Endothelial cell of umbilical vein (primary cell): ENCODE data around the gene NUP35. TPM values are rescaled to one million over a fixed set of nuclear protein-coding genes. Genes with fewer than 3 reads are reported as not detected.
"Not testable (repeated sequence)": the region's sequence is repeated elsewhere in the genome, so short reads cannot be mapped to it uniquely, and the experiment has no call there.

Experiments used
- BruUV-seq: library from RNA; stranded (reverse); fragments of 400-500 nt; replicated peaks from 2 replicates; lab custom pipeline; 2021; lab: Mats Ljungman, UMichigan
- CTCF ChIA-PET: fragments of 300-600, 350-600 bp; sonication (Branson Sonifier 250); formaldehyde crosslinking; loops from one replicate; lab custom pipeline; 2021; ENCODE audit warnings: antibody characterized with exemption, inconsistent platforms; lab: Charles Lee
- POLR2A ChIA-PET: fragments of 300-600, 350-600 bp; sonication (Branson Sonifier 250); formaldehyde crosslinking; loops from one replicate; lab custom pipeline; 2021; ENCODE audit warnings: antibody characterized with exemption, inconsistent platforms; lab: Charles Lee
- DNase-seq: peaks from one replicate; pipeline ENCODE4 v3.0.0-alpha.2; 2011; ENCODE audit warnings: low read depth, low spot score
- FAIRE-seq: peaks from 2 replicates; lab custom pipeline; 2011; peaks lifted over from hg19 to GRCh38; lab: Jason Lieb, UNC
- H2AFZ ChIP-seq: 2 replicates; pipeline ENCODE4 v1.6.0; 2012; ENCODE audit warnings: low read depth, low read length, control low read depth, inconsistent platforms
- H3K27ac ChIP-seq: 2 replicates; pipeline ENCODE4 v1.5.1; 2011; ENCODE audit warnings: low read depth, mild to moderate bottlenecking, control low read depth, low read length, moderate library complexity; ENCODE audit not compliant: insufficient read depth
- H3K27me3 ChIP-seq, 2 experiments: 2 replicates each; pipeline versions ENCODE4 v1.6.0 to v1.6.1; 2011; ENCODE audit warnings: low read length in 2 of 2, mixed read lengths in 1 of 2; ENCODE audit not compliant: control insufficient read depth in 2 of 2, insufficient read depth in 2 of 2
- H3K36me3 ChIP-seq, 2 experiments: 2 replicates in 1 of 2; 3 replicates in 1 of 2; pipeline ENCODE4 v1.5.1; 2011; ENCODE audit warnings: low read length in 2 of 2, mild to moderate bottlenecking in 1 of 2, moderate library complexity in 1 of 2; ENCODE audit not compliant: control insufficient read depth in 2 of 2, insufficient read depth in 2 of 2; ENCODE audit errors: extremely low read depth in 1 of 2
- H3K4me1 ChIP-seq: 3 replicates; pipeline ENCODE4 v1.5.1; 2011; ENCODE audit warnings: mild to moderate bottlenecking, low read length; ENCODE audit not compliant: control insufficient read depth, insufficient read depth; ENCODE audit errors: extremely low read depth
- H3K4me2 ChIP-seq: 2 replicates; pipeline ENCODE4 v1.6.1; 2011; ENCODE audit warnings: low read length, control low read depth, mixed read lengths; ENCODE audit not compliant: insufficient read depth
- H3K4me3 ChIP-seq, 3 experiments: fragments of 200-600 bp in 1 of 3; sonication (generic), shearing (Covaris generic) in 1 of 3; replicated peaks in 1 of 3; 2 replicates each; pipeline ENCODE4 v1.5.1; 2011 to 2016; ENCODE audit warnings: control low read depth in 3 of 3, low read length in 3 of 3, mild to moderate bottlenecking in 2 of 3, inconsistent platforms in 1 of 3, low read depth in 1 of 3, moderate library complexity in 1 of 3; ENCODE audit not compliant: insufficient read depth in 1 of 3
- H3K79me2 ChIP-seq: 2 replicates; pipeline ENCODE4 v1.6.0; 2012; ENCODE audit warnings: low read length, inconsistent platforms; ENCODE audit not compliant: control insufficient read depth, insufficient read depth
- H3K9ac ChIP-seq: replicated peaks from 2 replicates; pipeline ENCODE3; 2011; ENCODE audit warnings: low read length, control low read depth; ENCODE audit not compliant: insufficient read depth; ENCODE audit errors: extremely low read depth
- H3K9me1 ChIP-seq: replicated peaks from 3 replicates; pipeline ENCODE4 v1.6.0; 2011; ENCODE audit warnings: mild to moderate bottlenecking, low read length; ENCODE audit not compliant: control insufficient read depth, insufficient read depth; ENCODE audit errors: extremely low read depth
- H3K9me3 ChIP-seq: replicated peaks from 2 replicates; pipeline ENCODE4 v1.5.1; 2012; ENCODE audit warnings: low read length, inconsistent platforms; ENCODE audit not compliant: control insufficient read depth, insufficient read depth
- H4K20me1 ChIP-seq: replicated peaks from 2 replicates; pipeline ENCODE3; 2011; ENCODE audit warnings: mild to moderate bottlenecking, low read length; ENCODE audit not compliant: control insufficient read depth, insufficient read depth; ENCODE audit errors: extremely low read depth
- EZH2 ChIP-seq: IDR thresholded peaks from 2 replicates; pipeline ENCODE4 v1.6.1; 2012; ENCODE audit warnings: borderline replicate concordance, low read depth, mild to moderate bottlenecking, moderate library complexity, low read length, inconsistent platforms; ENCODE audit not compliant: severe bottlenecking
- FOS ChIP-seq: IDR thresholded peaks from 2 replicates; pipeline ENCODE4 v1.6.1; 2011; ENCODE audit warnings: mild to moderate bottlenecking, low read length, moderate library complexity, borderline replicate concordance; ENCODE audit not compliant: insufficient read depth
- GATA2 ChIP-seq: IDR thresholded peaks from 2 replicates; pipeline ENCODE4 v1.7.0; 2011; ENCODE audit warnings: low read depth, mild to moderate bottlenecking, moderate library complexity, mixed read lengths, low read length; ENCODE audit not compliant: insufficient read length, insufficient read depth
- JUN ChIP-seq: IDR thresholded peaks from 2 replicates; pipeline ENCODE4 v1.6.1; 2011; ENCODE audit warnings: borderline replicate concordance, low read depth; ENCODE audit not compliant: insufficient read length, insufficient read depth
- MYC ChIP-seq: IDR thresholded peaks from one replicate; pipeline ENCODE4 v1.6.1; 2011; ENCODE audit warnings: mild to moderate bottlenecking, low read depth, low read length
- POLR2A ChIP-seq: IDR thresholded peaks from 2 replicates; pipeline ENCODE4 v1.6.1; 2012; ENCODE audit warnings: low read depth, mild to moderate bottlenecking, control low read depth, low read length
- POLR2AphosphoS5 ChIP-seq: IDR thresholded peaks from 2 replicates; pipeline ENCODE4 v1.6.1; 2012; ENCODE audit warnings: low read depth, mild to moderate bottlenecking, control low read depth, low read length, moderate library complexity; ENCODE audit not compliant: insufficient read depth
- dilution Hi-C: fragments of 300-500 bp; cut with MboI; formaldehyde crosslinking; loops from one replicate; pipeline ENCODE4 v1.15.0; 2019; ENCODE audit warnings: low sequenced_read_pairs; ENCODE audit not compliant: extremely low pct_ligation_motif_present
- intact Hi-C: fragments of 100-400 bp; cut with micrococcal nuclease; formaldehyde crosslinking; loops from one replicate; pipeline ENCODE4 v1.10.0; 2022
- polyA plus RNA-seq, 4 experiments: library from polyadenylated mRNA; depleted of rRNA in 3 of 4; stranded (reverse) in 3 of 4; unstranded in 1 of 4; fragments of >200 nt; gene quantifications; 2 replicates each; pipeline versions ENCODE4 v1.2.1 to v1.2.3, GENCODE V29; 2011 to 2012; ENCODE audit warnings: missing spikeins in 1 of 4
- total RNA-seq: library from RNA; stranded (reverse); gene quantifications from 2 replicates; pipeline ENCODE4 v1.2.3, GENCODE V29; 2021
- TF ChIP-seq, protein P1 (sequence below), 2 donors: IDR thresholded peaks; 1 replicate in 1 of 2; 2 replicates in 1 of 2; pipeline ENCODE4 v1.5.1; 2011; ENCODE audit warnings: low read length in 2 of 2, mild to moderate bottlenecking in 2 of 2, moderate library complexity in 2 of 2, control low read depth in 1 of 2, inconsistent platforms in 1 of 2, low read depth in 1 of 2; ENCODE audit not compliant: insufficient read depth in 1 of 2; ENCODE audit errors: extremely low read depth in 1 of 2
- TF ChIP-seq, protein P2 (sequence below): IDR thresholded peaks from 2 replicates; pipeline ENCODE4 v1.6.1; 2011; ENCODE audit not compliant: insufficient read depth, insufficient read length

NUP35 gene
- total and polyA plus RNA-seq, 2 donors (not counting 3 experiments of a cell fraction or from before 2014, with no cell fraction given), result 8.4 to 22.1 TPM

DNA sequence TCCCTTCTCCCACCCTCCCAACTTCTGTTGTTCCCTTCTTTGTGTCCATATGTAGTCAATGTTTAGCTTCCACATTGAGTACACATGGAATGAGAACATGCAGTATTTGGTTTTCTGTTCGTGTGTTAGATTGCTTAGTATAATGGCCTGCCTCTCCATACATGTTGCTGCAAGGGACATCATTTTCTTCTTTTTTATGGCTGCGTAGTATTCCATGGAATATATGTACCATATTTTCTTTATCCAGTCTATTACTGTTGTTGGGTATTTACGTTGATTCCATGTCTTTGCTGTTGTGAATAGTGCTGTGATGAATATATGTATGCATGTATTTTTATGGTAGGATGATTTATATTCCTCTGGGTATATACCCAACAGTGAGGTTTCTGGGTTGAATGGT, 42.0 kb downstream of the NUP35 start:
- no TSS peak for BruUV-seq
- ChIA-PET CTCF (no interaction called here), POLR2A (no interaction called here)
- intact Hi-C loops (no loop called here), dilution Hi-C loops (no loop called here)
- H3K27me3 ChIP-seq, result no peaks in the 10 kb centered on the region
- no peaks in the 10 kb centered on the region for H4K20me1 ChIP-seq
- H3K27ac ChIP-seq, result no peak overlapping the region
- H3K4me2 ChIP-seq, result no peak overlapping the region
- TF ChIP-seq, protein P1, sequence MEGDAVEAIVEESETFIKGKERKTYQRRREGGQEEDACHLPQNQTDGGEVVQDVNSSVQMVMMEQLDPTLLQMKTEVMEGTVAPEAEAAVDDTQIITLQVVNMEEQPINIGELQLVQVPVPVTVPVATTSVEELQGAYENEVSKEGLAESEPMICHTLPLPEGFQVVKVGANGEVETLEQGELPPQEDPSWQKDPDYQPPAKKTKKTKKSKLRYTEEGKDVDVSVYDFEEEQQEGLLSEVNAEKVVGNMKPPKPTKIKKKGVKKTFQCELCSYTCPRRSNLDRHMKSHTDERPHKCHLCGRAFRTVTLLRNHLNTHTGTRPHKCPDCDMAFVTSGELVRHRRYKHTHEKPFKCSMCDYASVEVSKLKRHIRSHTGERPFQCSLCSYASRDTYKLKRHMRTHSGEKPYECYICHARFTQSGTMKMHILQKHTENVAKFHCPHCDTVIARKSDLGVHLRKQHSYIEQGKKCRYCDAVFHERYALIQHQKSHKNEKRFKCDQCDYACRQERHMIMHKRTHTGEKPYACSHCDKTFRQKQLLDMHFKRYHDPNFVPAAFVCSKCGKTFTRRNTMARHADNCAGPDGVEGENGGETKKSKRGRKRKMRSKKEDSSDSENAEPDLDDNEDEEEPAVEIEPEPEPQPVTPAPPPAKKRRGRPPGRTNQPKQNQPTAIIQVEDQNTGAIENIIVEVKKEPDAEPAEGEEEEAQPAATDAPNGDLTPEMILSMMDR (IDR thresholded peaks at IDR 0.05; ENCODE audit: extremely low read depth in 1 of 2, insufficient read depth in 1 of 2, low read depth in 1 of 2, low read length in 2 of 2), result no peak
- TF ChIP-seq FOS (no peak), POLR2AphosphoS5 (no peak), EZH2 (no peak), JUN (no peak), MYC (no peak), POLR2A (no peak), GATA2 (no peak)
- TF ChIP-seq, protein P2, sequence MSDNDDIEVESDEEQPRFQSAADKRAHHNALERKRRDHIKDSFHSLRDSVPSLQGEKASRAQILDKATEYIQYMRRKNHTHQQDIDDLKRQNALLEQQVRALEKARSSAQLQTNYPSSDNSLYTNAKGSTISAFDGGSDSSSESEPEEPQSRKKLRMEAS, result no peak
- no peak overlapping the region for H3K9ac ChIP-seq
- H3K79me2 ChIP-seq, result peaks cover 11% of the 10 kb centered on the region
- H2AFZ ChIP-seq, result no peak overlapping the region
- DNase-seq (no peak), FAIRE-seq (no peak)
- H3K9me1 ChIP-seq, result no peaks in the 10 kb centered on the region
- H3K9me3 ChIP-seq, result no peaks in the 10 kb centered on the region
- H3K4me3 ChIP-seq, result no peak overlapping the region
- H3K4me1 ChIP-seq, result no peaks in the 10 kb centered on the region
- H3K36me3 ChIP-seq, result peaks cover 3% of the 10 kb centered on the region in 2 experiments

- dilution Hi-C loops, FAIRE-seq, H3K27me3 ChIP-seq, intact Hi-C loops, H3K9me3 ChIP-seq, H3K4me3 ChIP-seq, H3K36me3 ChIP-seq, POLR2A ChIA-PET, DNase-seq, BruUV-seq, H2AFZ ChIP-seq, H4K20me1 ChIP-seq, H3K4me1 ChIP-seq, CTCF ChIA-PET, H3K9ac ChIP-seq, H3K4me2 ChIP-seq, H3K9me1 ChIP-seq, H3K27ac ChIP-seq: not testable (repeated sequence)
- H3K79me2 ChIP-seq, result peaks cover 11% of the 10 kb centered on the region
Observed at GRCh38 chr2:183166976-183167375, 42.7 kb downstream of the NUP35 start.
